MV-4-11 (cell line): Measurements from ENCODE around the gene CPT1A.

Source experiments
- DNase-seq: peaks from one replicate; lab custom pipeline; 2025; lab: John Stamatoyannopoulos, UW

Gene CPT1A

DNA sequence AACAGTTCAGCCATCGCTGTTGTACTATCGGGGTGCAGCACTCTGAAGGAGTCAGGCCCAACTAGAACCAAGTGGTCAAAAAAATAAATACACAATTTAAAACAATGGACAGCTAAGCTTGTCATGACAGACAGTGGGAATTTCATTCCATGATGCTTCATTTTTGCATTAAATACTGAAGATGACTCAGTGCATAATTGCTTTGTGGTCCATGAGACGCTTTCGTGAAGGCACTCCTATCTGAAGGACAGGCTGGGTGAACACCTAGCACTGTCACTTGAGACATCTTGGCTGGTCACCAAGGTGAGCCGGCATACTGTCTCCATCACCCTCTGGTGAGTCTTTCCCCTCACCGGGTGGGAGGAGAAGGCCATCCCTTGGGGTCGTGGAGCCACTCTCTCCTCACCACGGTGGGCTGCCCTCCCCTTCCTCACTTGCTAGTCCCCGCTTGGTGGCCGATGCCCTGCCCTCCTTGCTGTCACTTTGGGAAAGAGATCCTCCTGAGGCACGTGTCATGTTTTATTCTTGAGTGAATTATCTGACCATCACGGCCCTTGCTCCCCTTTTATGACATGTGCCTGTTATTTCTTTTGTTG, 85.4 kb downstream of the CPT1A start:
- DNase-seq: no peak

DNA sequence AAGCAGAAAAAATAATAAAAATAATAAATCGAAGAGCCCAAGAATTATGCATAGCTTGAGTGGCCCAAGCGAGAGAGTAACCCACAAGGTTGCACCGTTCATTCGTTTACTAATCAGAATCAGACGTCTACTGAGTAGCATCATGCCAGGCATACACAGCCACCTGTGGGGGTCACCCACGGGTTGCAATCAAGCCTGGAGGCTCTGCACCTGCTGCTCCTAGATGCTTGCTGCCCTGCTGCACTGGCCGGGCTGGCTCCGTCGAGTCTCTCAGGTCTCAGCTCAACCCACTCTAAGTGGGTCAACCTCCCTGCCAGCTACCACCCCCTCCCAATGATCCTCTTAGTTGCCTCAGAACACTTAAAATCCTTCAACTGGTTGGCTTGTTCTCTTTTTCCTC, 88.4 kb downstream of the CPT1A start:
- DNase-seq: no peak

GRCh38 chr11:68751331-68751856, 90.3 kb downstream of the CPT1A start, which contains the start of gene TESMIN:
Gene TESMIN (minus strand): TSS chr11:68751520. CDS start chr11:68750660, 860 bp downstream.
- DNase-seq: peak; percentile 79

GRCh38 chr11:68751004-68751325, 90.8 kb downstream of the CPT1A start:
- no peak for DNase-seq

GRCh38 chr11:68750195-68751003, 91.3 kb downstream of the CPT1A start:
- DNase-seq: no peak

DNA sequence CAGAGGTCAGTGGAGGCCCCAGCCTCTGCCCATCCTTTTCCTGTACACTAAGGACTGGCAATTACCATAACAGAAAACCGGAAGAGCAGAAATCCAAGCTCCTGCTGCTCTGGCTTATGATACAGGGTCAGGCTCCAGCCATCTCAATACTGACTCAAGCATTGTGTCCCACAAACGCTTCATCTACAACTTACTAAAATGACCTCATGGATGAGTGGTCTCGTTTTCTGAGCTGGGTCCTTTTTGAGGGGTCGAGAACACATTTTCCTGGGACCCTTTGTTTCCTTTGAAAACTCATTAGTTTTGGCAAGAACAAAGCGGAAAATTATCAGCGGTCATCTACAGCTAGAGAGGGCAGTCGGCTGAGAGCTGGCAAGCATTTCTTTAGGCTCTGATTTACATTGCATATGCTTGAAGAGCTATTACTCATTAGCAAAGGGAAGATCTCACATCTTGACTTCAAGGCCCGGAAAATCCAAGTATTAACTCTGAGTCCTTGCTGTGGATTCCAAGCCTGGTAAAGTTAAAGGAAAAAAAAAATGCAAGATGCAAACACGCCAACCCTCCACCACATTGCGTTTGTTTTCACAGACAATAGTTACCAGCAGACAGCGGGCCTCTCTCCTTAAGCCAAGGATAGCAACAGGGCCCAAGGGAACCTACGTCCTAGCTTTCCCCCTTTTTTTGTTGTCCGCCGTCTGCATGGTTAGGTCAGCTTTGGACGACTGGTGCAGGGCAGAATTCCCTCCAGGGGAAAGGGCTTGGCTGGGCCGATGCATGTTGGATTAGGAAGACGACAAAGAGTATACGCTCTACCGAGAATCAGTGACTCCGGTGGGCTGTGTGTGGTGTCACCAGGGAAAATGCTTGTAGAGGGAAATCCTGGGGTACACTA, 92.2 kb downstream of the CPT1A start:
- no peak for DNase-seq

- DNase-seq: no peak
These were observed 93.7 kb downstream of the CPT1A start for GRCh38 chr11:68748061-68748460.

DNA sequence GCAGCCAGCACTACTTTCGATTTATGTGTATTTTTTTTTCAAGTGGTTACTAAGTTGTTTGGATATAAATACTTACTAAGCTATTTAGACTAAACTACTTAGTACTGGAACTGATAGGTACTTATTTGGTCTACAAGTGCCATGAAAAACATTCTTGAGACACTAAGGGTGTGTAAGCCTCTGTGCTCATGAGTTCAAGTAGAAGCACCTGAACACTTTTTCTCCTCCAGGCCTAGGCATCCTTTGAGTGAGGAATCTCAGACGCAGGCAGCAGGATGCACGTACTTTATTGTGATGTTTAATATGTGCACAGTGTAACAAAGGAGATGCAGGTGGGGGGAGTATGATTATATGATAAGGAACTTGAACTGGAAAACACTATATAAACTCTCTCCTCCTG, 98.2 kb downstream of the CPT1A start:
- no peak for DNase-seq

GRCh38 chr11:68741463-68741862, 100.3 kb downstream of the CPT1A start:
- DNase-seq: no peak

DNA sequence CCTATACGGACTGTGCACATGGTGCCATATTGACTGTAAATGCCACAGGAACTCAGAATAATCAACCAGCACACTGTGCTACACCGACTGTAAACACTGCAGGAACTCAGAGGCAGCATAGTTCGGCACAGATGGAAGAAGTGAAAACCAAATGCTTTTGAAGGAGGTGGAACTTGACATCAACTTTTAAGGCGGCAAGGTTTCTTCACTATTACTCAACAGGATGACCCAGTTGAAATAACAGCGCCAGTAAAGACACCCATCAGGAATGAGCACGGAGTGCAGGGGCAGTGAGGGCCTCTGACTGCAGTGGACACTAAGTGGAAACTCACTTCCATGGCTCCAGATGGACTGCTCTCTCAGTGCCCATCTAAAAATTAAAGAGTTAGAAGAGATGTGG, 106.1 kb downstream of the CPT1A start:
- peak; percentile 78 for DNase-seq

GRCh38 chr11:68735125-68735524, 106.6 kb downstream of the CPT1A start:
- peak; percentile 58 for DNase-seq

- no peak for DNase-seq
These were observed 107.6 kb downstream of the CPT1A start for GRCh38 chr11:68734111-68734510.

DNA sequence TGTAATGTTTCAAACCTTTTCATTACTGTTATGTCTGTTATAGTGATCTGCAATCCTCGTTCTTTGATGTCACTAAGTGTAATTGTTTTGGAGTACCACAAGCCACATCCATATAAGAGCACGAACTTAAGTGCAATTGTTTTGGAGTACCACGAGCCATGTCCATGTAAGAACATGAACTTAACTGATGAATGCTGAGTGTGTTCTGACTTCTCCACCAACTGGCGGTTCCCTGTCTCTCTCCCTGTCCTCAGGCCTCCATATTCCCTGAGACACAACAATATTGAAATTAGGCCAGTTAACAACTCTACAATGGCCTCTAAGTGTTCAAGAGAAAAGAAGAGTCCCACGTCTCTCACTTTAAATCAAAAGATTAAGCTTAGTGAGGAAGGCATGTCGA, 113.9 kb downstream of the CPT1A start:
- no peak for DNase-seq

GRCh38 chr11:68724293-68724692, 117.4 kb downstream of the CPT1A start:
- peak; percentile 70 for DNase-seq

- DNase-seq: no peak
These were observed 119.6 kb downstream of the CPT1A start for GRCh38 chr11:68722143-68722542.

DNA sequence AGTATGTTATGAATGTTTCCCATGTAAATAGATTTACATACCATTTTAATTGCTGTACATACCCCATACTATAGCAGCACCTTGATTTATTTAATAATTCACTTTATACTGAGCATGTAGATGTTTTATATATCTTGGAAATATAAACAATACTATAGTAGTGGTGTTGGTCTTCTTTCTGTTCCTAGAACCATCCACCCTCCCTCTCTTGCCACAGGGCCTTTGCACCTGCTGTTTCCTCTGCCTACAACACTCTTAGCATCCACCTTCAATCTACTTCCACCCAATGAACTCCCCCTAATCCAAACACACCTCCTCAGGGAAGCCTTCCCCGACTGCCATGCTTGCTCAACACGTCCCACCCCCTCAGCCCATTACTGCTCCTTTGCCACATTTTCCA, 120.6 kb downstream of the CPT1A start:
- DNase-seq: no peak

- DNase-seq: no peak
These were observed 126.1 kb downstream of the CPT1A start for GRCh38 chr11:68715456-68716122.

DNA sequence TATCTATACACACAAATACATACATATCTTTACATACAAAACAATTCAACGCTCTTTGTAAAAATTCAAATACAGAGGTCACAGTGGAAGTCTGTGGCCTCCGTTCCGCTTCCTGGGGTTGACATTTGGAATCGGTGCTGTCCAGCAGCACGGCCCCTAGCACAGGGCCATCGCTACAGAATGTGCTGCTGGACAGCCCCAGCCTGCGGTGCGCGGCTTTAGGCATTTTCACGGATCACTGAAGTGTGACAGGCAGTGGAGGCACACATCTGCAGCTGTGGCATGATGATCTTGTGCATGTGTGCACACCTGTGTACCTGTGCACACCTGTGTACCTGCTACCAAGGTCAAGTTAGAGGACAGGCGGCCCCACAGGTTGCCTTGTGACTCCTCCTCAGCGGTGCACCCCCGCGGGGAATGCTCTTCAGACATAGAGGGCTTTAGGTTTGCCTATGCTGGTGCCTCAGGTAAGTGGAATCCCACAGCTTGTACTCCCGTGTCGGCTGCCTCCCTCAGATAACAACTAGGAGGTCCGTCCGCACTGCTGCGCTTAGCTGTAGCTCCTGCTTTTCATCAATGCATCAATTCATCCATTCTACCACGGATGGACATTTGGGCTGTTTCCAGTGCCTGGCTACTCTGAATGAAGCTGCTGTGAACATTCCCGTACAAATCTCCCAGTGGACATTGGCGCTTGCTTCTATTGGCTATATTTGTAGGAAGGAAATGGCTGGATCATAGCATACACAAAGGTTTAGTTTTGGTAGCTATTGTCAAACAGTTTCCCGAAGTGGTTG, 127.5 kb downstream of the CPT1A start:
- no peak for DNase-seq

- no peak for DNase-seq
These were observed 130.6 kb downstream of the CPT1A start for GRCh38 chr11:68711114-68711513.

- DNase-seq: no peak
These were observed 131.3 kb downstream of the CPT1A start for GRCh38 chr11:68710409-68710808.

DNA sequence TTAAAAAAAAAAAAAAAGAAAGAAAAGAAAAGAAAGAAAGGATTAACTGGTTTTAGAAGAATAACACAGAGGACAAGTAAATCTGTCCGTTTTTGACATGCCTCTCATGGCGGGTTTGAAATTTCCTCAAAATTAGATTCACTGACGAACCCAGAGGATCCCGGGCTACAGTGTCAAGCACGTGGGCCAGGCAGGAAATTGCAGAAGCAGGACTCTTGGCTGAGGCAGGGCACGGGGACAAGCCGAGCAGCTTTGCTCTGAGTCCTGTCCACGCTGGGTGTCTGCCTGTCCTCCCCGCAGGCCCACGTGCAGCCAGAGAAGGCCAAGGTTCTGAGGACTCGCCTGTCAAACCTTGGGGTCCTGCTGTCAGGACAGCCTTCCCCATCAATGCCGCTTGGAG, 132.7 kb downstream of the CPT1A start:
- peak; percentile 6 for DNase-seq
